Astrocyte (in vitro differentiated cells and primary cell): ENCODE measurements around the gene TBR1. TPM values are rescaled to one million over a fixed set of nuclear protein-coding genes. Genes with fewer than 3 reads are reported as not detected.

Experiments
- DNase-seq: peaks from one replicate; pipeline ENCODE4 v3.0.0-alpha.2; 2010; ENCODE audit warnings: low read depth
- FAIRE-seq: peaks from 2 replicates; lab custom pipeline; 2011; peaks lifted over from hg19 to GRCh38; lab: Jason Lieb, UNC
- H2AFZ ChIP-seq: 2 replicates; pipeline ENCODE4 v1.6.0; 2012; ENCODE audit warnings: low read depth, low read length, inconsistent platforms
- H3K27ac ChIP-seq: 2 replicates; pipeline ENCODE4 v1.5.1; 2011; ENCODE audit warnings: low read depth, low read length, inconsistent platforms
- H3K27me3 ChIP-seq: 2 replicates; pipeline ENCODE4 v1.6.0; 2011; ENCODE audit warnings: low read length, inconsistent platforms; ENCODE audit not compliant: insufficient read depth
- H3K36me3 ChIP-seq: 2 replicates; pipeline ENCODE4 v1.5.1; 2011; ENCODE audit warnings: low read length, inconsistent platforms; ENCODE audit not compliant: insufficient read depth
- H3K4me1 ChIP-seq: 2 replicates; pipeline ENCODE4 v1.5.1; 2011; ENCODE audit warnings: low read length, inconsistent platforms; ENCODE audit not compliant: insufficient read depth
- H3K4me2 ChIP-seq: 2 replicates; pipeline ENCODE4 v1.6.0; 2012; ENCODE audit warnings: low read length, inconsistent platforms
- H3K4me3 ChIP-seq: 2 replicates; pipeline ENCODE4 v1.5.1; 2011; ENCODE audit warnings: low read depth, mild to moderate bottlenecking, low read length, inconsistent platforms; ENCODE audit not compliant: insufficient read depth
- H3K79me2 ChIP-seq: 2 replicates; pipeline ENCODE4 v1.6.0; 2012; ENCODE audit warnings: mild to moderate bottlenecking, low read length, inconsistent platforms; ENCODE audit not compliant: insufficient read depth
- H3K9ac ChIP-seq: 2 replicates; pipeline ENCODE4 v1.6.0; 2012; ENCODE audit warnings: mild to moderate bottlenecking, low read length, inconsistent platforms
- H3K9me3 ChIP-seq: 2 replicates; pipeline ENCODE4 v1.5.1; 2012; ENCODE audit warnings: low read depth, mild to moderate bottlenecking, low read length, inconsistent platforms; ENCODE audit not compliant: insufficient read depth
- H4K20me1 ChIP-seq: 2 replicates; pipeline ENCODE4 v1.6.0; 2012; ENCODE audit warnings: low read length, inconsistent platforms; ENCODE audit not compliant: insufficient read depth
- H3K27ac Mint-ChIP-seq: one replicate; pipeline ENCODE4 v1.8.0; 2021; ENCODE audit warnings: mild to moderate bottlenecking, mixed read lengths; ENCODE audit not compliant: unreplicated experiment
- H3K27me3 Mint-ChIP-seq: one replicate; pipeline ENCODE4 v1.8.0; 2021; ENCODE audit warnings: low read depth, mixed read lengths; ENCODE audit not compliant: unreplicated experiment
- H3K36me3 Mint-ChIP-seq: one replicate; pipeline ENCODE4 v1.8.0; 2021; ENCODE audit warnings: low read depth, mixed read lengths; ENCODE audit not compliant: unreplicated experiment
- H3K4me1 Mint-ChIP-seq: one replicate; pipeline ENCODE4 v1.8.0; 2021; ENCODE audit warnings: low read depth, mixed read lengths; ENCODE audit not compliant: unreplicated experiment
- H3K4me3 Mint-ChIP-seq: one replicate; pipeline ENCODE4 v1.8.0; 2021; ENCODE audit warnings: mild to moderate bottlenecking, moderate library complexity, mixed read lengths; ENCODE audit not compliant: unreplicated experiment
- H3K9me3 Mint-ChIP-seq: one replicate; pipeline ENCODE4 v1.8.0; 2021; ENCODE audit warnings: mild to moderate bottlenecking, mixed read lengths; ENCODE audit not compliant: unreplicated experiment
- CTCF ChIP-seq: IDR thresholded peaks from 2 replicates; pipeline ENCODE4 v1.5.1; 2011; ENCODE audit warnings: low read depth, mild to moderate bottlenecking, inconsistent platforms, low read length, moderate library complexity; ENCODE audit not compliant: insufficient read depth
- EZH2 ChIP-seq: IDR thresholded peaks from 2 replicates; pipeline ENCODE4 v1.6.1; 2012; ENCODE audit warnings: mild to moderate bottlenecking, low read length, inconsistent platforms; ENCODE audit not compliant: insufficient read depth
- total RNA-seq: library from RNA; stranded (reverse); gene quantifications from 2 replicates; pipeline ENCODE4 v1.2.1, GENCODE V29; 2021

TBR1 gene
- total RNA-seq, 1 donor from 2014 or later, result not detected

- Mint-ChIP-seq H3K27ac (no peak overlapping the region), H3K9me3 (no peaks in the 10 kb centered on the region), H3K36me3 (peaks cover 4% of the 10 kb centered on the region), H3K4me1 (peaks cover 2% of the 10 kb centered on the region), H3K27me3 (no peaks in the 10 kb centered on the region), H3K4me3 (no peak overlapping the region)
- H3K9ac ChIP-seq, result no peak overlapping the region
- no peaks in the 10 kb centered on the region for H4K20me1 ChIP-seq
- H3K79me2 ChIP-seq, result no peaks in the 10 kb centered on the region
- no peaks in the 10 kb centered on the region for H3K4me1 ChIP-seq
- H2AFZ ChIP-seq, result no peak overlapping the region
- H3K4me3 ChIP-seq, result no peak overlapping the region
- H3K9me3 ChIP-seq, result no peaks in the 10 kb centered on the region
- no peak for DNase-seq
- H3K27ac ChIP-seq, result no peak overlapping the region
- peaks cover 14% of the 10 kb centered on the region for H3K36me3 ChIP-seq
- H3K4me2 ChIP-seq, result no peak overlapping the region
- no peak for FAIRE-seq
- TF ChIP-seq CTCF (no peak), EZH2 (no peak)
- H3K27me3 ChIP-seq, result no peaks in the 10 kb centered on the region
These were observed 27.8 kb upstream of the TBR1 start for GRCh38 chr2:161388146-161388779.

- Histone ChIP-seq H3K27me3 (no peaks in the 10 kb centered on the region), H3K27ac (no peak overlapping the region), H3K9me3 (no peaks in the 10 kb centered on the region), H3K9ac (no peak overlapping the region), H4K20me1 (no peaks in the 10 kb centered on the region), H2AFZ (no peak overlapping the region), H3K36me3 (peaks cover 26% of the 10 kb centered on the region), H3K79me2 (no peaks in the 10 kb centered on the region), H3K4me1 (no peaks in the 10 kb centered on the region), H3K4me2 (no peak overlapping the region), H3K4me3 (no peak overlapping the region)
- Mint-ChIP-seq H3K4me1 (no peaks in the 10 kb centered on the region), H3K27me3 (no peaks in the 10 kb centered on the region), H3K36me3 (peaks cover 14% of the 10 kb centered on the region), H3K4me3 (no peak overlapping the region), H3K27ac (no peak overlapping the region), H3K9me3 (no peaks in the 10 kb centered on the region)
- TF ChIP-seq EZH2 (no peak), CTCF (no peak)
- no peak for FAIRE-seq
- DNase-seq, result no peak
These were observed 24.2 kb upstream of the TBR1 start for GRCh38 chr2:161391737-161392506.

- no peak for DNase-seq
- Histone ChIP-seq H3K9me3 (no peaks in the 10 kb centered on the region), H3K27me3 (no peaks in the 10 kb centered on the region), H3K79me2 (no peaks in the 10 kb centered on the region), H3K9ac (no peak overlapping the region), H3K4me3 (no peak overlapping the region), H3K27ac (no peak overlapping the region), H4K20me1 (peaks cover 3% of the 10 kb centered on the region), H3K36me3 (peaks cover 22% of the 10 kb centered on the region), H2AFZ (no peak overlapping the region), H3K4me1 (no peaks in the 10 kb centered on the region), H3K4me2 (no peak overlapping the region)
- Mint-ChIP-seq H3K4me1 (no peaks in the 10 kb centered on the region), H3K36me3 (peaks cover 18% of the 10 kb centered on the region), H3K4me3 (no peak overlapping the region), H3K27ac (no peak overlapping the region), H3K27me3 (no peaks in the 10 kb centered on the region), H3K9me3 (no peaks in the 10 kb centered on the region)
- no peak for FAIRE-seq
- TF ChIP-seq EZH2, result no peak
- TF ChIP-seq CTCF, result no peak
These were observed 16.0 kb upstream of the TBR1 start for GRCh38 chr2:161400076-161400475.
